NB4 (cell line): ENCODE results near the gene ICAM2.

Experiments used
- CTCF ChIP-seq: IDR thresholded peaks from one replicate; pipeline ENCODE4 v1.5.1; 2012; ENCODE audit warnings: low read depth, low read length
- MYC ChIP-seq: IDR thresholded peaks from 2 replicates; pipeline ENCODE4 v1.6.1; 2011; ENCODE audit warnings: low read depth, low read length
- POLR2A ChIP-seq: IDR thresholded peaks from 2 replicates; pipeline ENCODE4 v1.6.1; 2011; ENCODE audit warnings: mild to moderate bottlenecking; ENCODE audit not compliant: insufficient read length; ENCODE audit errors: extremely low read depth

- TF ChIP-seq CTCF (no peak), POLR2A (no peak), MYC (no peak)
Measured at GRCh38 chr17:63956296-63956920, 64.0 kb downstream of the ICAM2 start.
